GM12891 (cell line): Measurements from ENCODE around the gene CCSER1.

ENCODE experiments used
- POLR2A ChIP-seq: IDR thresholded peaks from 2 replicates; pipeline ENCODE4 v1.6.1; 2011; ENCODE audit warnings: low read depth, low read length, control low read depth
- POLR2AphosphoS5 ChIP-seq: IDR thresholded peaks from 2 replicates; pipeline ENCODE4 v1.6.1; 2011; ENCODE audit warnings: low read depth, low read length, control low read depth
- SPI1 ChIP-seq: IDR thresholded peaks from 2 replicates; pipeline ENCODE4 v1.6.1; 2011; ENCODE audit warnings: low read depth, low read length, control low read depth
- TAF1 ChIP-seq: IDR thresholded peaks from 2 replicates; pipeline ENCODE4 v1.6.1; 2011; ENCODE audit warnings: low read depth, low read length, control low read depth

GRCh38 chr4:90226734-90227133 is 99.5 kb downstream of the CCSER1 start:
- TF ChIP-seq SPI1 (no peak), POLR2A (no peak), POLR2AphosphoS5 (no peak), TAF1 (no peak)
